Lung (tissue), 12 donors: ENCODE data around the gene EPS15. TPM values are rescaled to one million over a fixed set of nuclear protein-coding genes. Genes with fewer than 3 reads are reported as not detected.

Experiments used
- ATAC-seq: fragments of 200-7000 bp; cut with Tn5 transposase; one replicate; pipeline ENCODE4 v1.9.1; 2020; ENCODE audit warnings: moderate number of reproducible peaks; ENCODE audit not compliant: insufficient read depth, low FRiP score
- DNase-seq, 3 donors: peaks; one replicate each; pipeline ENCODE4 v3.0.0-alpha.2; 2013 to 2017
- H3K27ac ChIP-seq, 2 donors: one replicate each; pipeline ENCODE4 v1.5.1; 2013; ENCODE audit warnings: mild to moderate bottlenecking in 2 of 2, moderate library complexity in 2 of 2, control low read depth in 1 of 2, inconsistent platforms in 1 of 2, low read depth in 1 of 2, low read length in 1 of 2
- H3K27me3 ChIP-seq, 3 donors: one replicate each; pipeline ENCODE4 v1.5.1; 2013; ENCODE audit warnings: low read length in 2 of 3; ENCODE audit not compliant: control insufficient read depth in 3 of 3, insufficient read depth in 3 of 3
- H3K36me3 ChIP-seq, 4 donors: one replicate each; pipeline ENCODE4 v1.5.1; 2013; ENCODE audit warnings: low read length in 4 of 4, mild to moderate bottlenecking in 1 of 4, moderate library complexity in 1 of 4; ENCODE audit not compliant: control insufficient read depth in 4 of 4, insufficient read depth in 4 of 4
- H3K4me1 ChIP-seq, 5 donors: one replicate each; pipeline ENCODE4 v1.5.1; 2013; ENCODE audit warnings: low read length in 5 of 5, mild to moderate bottlenecking in 2 of 5, moderate library complexity in 1 of 5; ENCODE audit not compliant: control insufficient read depth in 5 of 5, insufficient read depth in 5 of 5
- H3K4me3 ChIP-seq: one replicate; pipeline ENCODE4 v1.5.1; 2013; ENCODE audit warnings: mild to moderate bottlenecking, control low read depth, moderate library complexity
- H3K9ac ChIP-seq, 2 donors: one replicate each; pipeline ENCODE4 v1.5.1; 2013; ENCODE audit warnings: low read length in 2 of 2, control low read depth in 1 of 2; ENCODE audit not compliant: insufficient read depth in 1 of 2
- H3K9me3 ChIP-seq, 4 donors: one replicate each; pipeline ENCODE4 v1.5.1; 2013; ENCODE audit warnings: low read length in 3 of 4, mild to moderate bottlenecking in 1 of 4, moderate library complexity in 1 of 4; ENCODE audit not compliant: control insufficient read depth in 4 of 4, insufficient read depth in 3 of 4
- CTCF ChIP-seq: IDR thresholded peaks from 2 replicates; pipeline ENCODE4 v1.5.1; 2012; ENCODE audit warnings: mild to moderate bottlenecking; ENCODE audit errors: control extremely low read depth, extremely low read depth
- WGBS, 2 donors: extraction: QIAGEN DNeasy Blood & Tissue Kit; methylation state at CpG; one replicate each; pipeline ENCODE4 v1.1.7; 2013; 5-methylcytosine and 5-hydroxymethylcytosine counted together
- polyA plus RNA-seq, 2 donors: library from polyadenylated mRNA; stranded (reverse); fragments of 200-250 nt; gene quantifications; one replicate each; pipeline ENCODE4 v1.2.1, GENCODE V29; 2013
- total RNA-seq, 2 donors: library from RNA; depleted of rRNA in 1 of 2; stranded (reverse); fragments of >200 nt in 1 of 2; gene quantifications; one replicate each; pipeline ENCODE4 v1.2.1, GENCODE V29; 2014 to 2021
- donor health status: control.
- donor health status: control.
- donor health status: Bipolar disorder and iron deficiency.
- donor health status: healthy.
- donor health status: DM: yes; HTN: yes; CAD: no.

EPS15 gene
- total and polyA plus RNA-seq, 4 donors, result 19.2 to 87.2 (median 45.5) TPM

DNA sequence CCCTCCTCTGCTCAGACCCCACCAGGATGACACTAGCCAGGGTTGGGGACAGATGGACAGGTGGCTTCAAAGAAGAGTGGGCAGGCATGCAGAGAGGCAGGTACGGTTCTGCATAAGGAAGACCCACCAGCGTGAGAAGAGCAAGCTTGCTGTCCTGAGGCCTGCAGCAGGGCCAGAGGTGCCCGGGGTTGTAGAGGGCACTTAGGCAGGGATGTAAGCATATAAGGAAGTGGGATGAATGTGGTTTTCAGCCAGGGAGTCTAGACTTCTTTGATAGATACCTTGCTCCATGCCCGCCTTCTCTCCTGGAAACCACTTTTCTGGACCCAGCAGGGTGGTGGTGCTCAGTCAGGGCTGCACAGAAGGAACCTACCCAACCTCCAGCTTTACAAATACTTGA is 190.1 kb downstream of the EPS15 start:
- peaks cover 0 to 12% (median 0%) of the 10 kb centered on the region in 5 donors for H3K4me1 ChIP-seq
- peak overlapping the region in 1 of 2 donors; percentile 16 for H3K9ac ChIP-seq
- peaks cover 0 to 16% (median 10%) of the 10 kb centered on the region in 3 donors for H3K27me3 ChIP-seq
- no peak overlapping the region for H3K4me3 ChIP-seq
- H3K9me3 ChIP-seq, result no peaks in the 10 kb centered on the region
- no peaks in the 10 kb centered on the region for H3K36me3 ChIP-seq
- ATAC-seq (peak; percentile 5), DNase-seq (no peak)
- no peak for TF ChIP-seq CTCF
- H3K27ac ChIP-seq, result peak overlapping the region in 1 of 2 donors; percentile 85
- WGBS, 2 donors, result 67 to 92% methylated on average over 4 of the region's 4 CpGs

- no peaks in the 10 kb centered on the region for H3K36me3 ChIP-seq
- no peak overlapping the region for H3K27ac ChIP-seq
- WGBS, 2 donors, result 89 to 94% methylated on average over 3 of the region's 3 CpGs
- H3K9ac ChIP-seq, result no peak overlapping the region
- TF ChIP-seq CTCF, result no peak
- H3K27me3 ChIP-seq, result peaks cover 0 to 16% (median 10%) of the 10 kb centered on the region in 3 donors
- no peak for ATAC-seq
- H3K4me3 ChIP-seq, result no peak overlapping the region
- no peak for DNase-seq
- H3K4me1 ChIP-seq, result peaks cover 0 to 12% (median 0%) of the 10 kb centered on the region in 5 donors
- H3K9me3 ChIP-seq, result no peaks in the 10 kb centered on the region
These were observed 190.8 kb downstream of the EPS15 start for GRCh38 chr1:51328279-51328678.

GRCh38 chr1:51327386-51327785 is 191.7 kb downstream of the EPS15 start:
- peaks cover 0 to 12% (median 0%) of the 10 kb centered on the region in 5 donors for H3K4me1 ChIP-seq
- no peak for DNase-seq
- no peak for TF ChIP-seq CTCF
- H3K36me3 ChIP-seq, result no peaks in the 10 kb centered on the region
- 81 to 82% methylated on average over 5 of the region's 5 CpGs for WGBS, 2 donors
- no peak overlapping the region for H3K9ac ChIP-seq
- H3K9me3 ChIP-seq, result no peaks in the 10 kb centered on the region
- no peak overlapping the region for H3K4me3 ChIP-seq
- ATAC-seq, result no peak
- H3K27me3 ChIP-seq, result peaks cover 0 to 16% (median 10%) of the 10 kb centered on the region in 3 donors
- no peak overlapping the region for H3K27ac ChIP-seq

DNA sequence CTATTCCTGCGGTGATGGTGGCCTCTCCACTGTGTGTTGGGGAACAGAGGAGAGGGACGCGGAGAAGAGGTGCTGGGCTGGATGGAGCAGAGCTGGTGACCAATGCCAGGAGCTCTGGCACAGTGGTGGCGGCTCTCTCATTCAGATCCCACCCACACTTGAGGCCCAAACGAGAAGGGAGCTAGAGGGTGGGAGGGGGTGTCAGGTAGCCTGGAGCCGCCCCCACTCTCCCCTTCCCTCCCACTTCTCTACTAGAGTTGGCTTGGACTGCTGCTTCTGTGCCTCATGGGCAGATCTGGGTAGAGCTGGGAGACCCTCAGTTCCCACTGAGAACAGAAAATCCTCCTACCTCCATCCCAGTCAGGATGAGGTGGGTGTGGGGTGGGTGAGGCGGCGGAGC is 192.2 kb downstream of the EPS15 start:
- TF ChIP-seq CTCF, result no peak
- DNase-seq (no peak), ATAC-seq (no peak)
- Histone ChIP-seq H3K36me3 (no peaks in the 10 kb centered on the region), H3K27me3 (peaks cover 0 to 16% (median 10%) of the 10 kb centered on the region in 3 donors), H3K9me3 (no peaks in the 10 kb centered on the region), H3K27ac (peak overlapping the region in 1 of 2 donors; percentile 42), H3K4me3 (no peak overlapping the region), H3K4me1 (peaks cover 0 to 12% (median 0%) of the 10 kb centered on the region in 5 donors), H3K9ac (no peak overlapping the region)
- 84 to 90% methylated on average over 8 of the region's 8 CpGs for WGBS, 2 donors
